Stimulated activated effector memory CD8-positive, alpha-beta T cell treated with anti-CD3 and anti-CD28 coated beads, Interleukin-12 subunit alpha, Interleukin-12 subunit beta, amount 100 ng/mL, for 72 hours (primary cell): ENCODE measurements around the gene POMGNT2.

Source experiments
- ATAC-seq: fragments of 150-1000 bp; cut with Tn5 transposase; 2 replicates; pipeline ENCODE4 v1.10.0; 2021
- DNase-seq, 2 donors: peaks; one replicate each; pipeline ENCODE4 v3.0.0; 2021 to 2022; ENCODE audit warnings: low spot score in 2 of 2
- H3K27ac Mint-ChIP-seq: one replicate; pipeline ENCODE4 v1.8.0; 2022; ENCODE audit warnings: mild to moderate bottlenecking, mixed read lengths
- H3K36me3 Mint-ChIP-seq: one replicate; pipeline ENCODE4 v1.8.0; 2022; ENCODE audit warnings: mild to moderate bottlenecking, mixed read lengths
- H3K4me1 Mint-ChIP-seq: one replicate; pipeline ENCODE4 v1.8.0; 2022; ENCODE audit warnings: mixed read lengths
- H3K4me3 Mint-ChIP-seq: one replicate; pipeline ENCODE4 v1.8.0; 2022; ENCODE audit warnings: mild to moderate bottlenecking, mixed read lengths
- H3K9me3 Mint-ChIP-seq: one replicate; pipeline ENCODE4 v1.8.0; 2022; ENCODE audit warnings: mixed read lengths

Gene POMGNT2

GRCh38 chr3:43120937-43121336, 15.1 kb upstream of the POMGNT2 start:
- Mint-ChIP-seq H3K9me3 (peaks cover 9% of the 10 kb centered on the region), H3K27ac (no peak overlapping the region), H3K4me1 (no peaks in the 10 kb centered on the region), H3K4me3 (no peak overlapping the region), H3K36me3 (no peaks in the 10 kb centered on the region)
- DNase-seq (no peak), ATAC-seq (peak; percentile 34)

- no peaks in the 10 kb centered on the region for H3K4me1 Mint-ChIP-seq
- DNase-seq: no peak
- ATAC-seq: no peak
- H3K4me3 Mint-ChIP-seq: no peak overlapping the region
- no peak overlapping the region for H3K27ac Mint-ChIP-seq
- H3K36me3 Mint-ChIP-seq: no peaks in the 10 kb centered on the region
- no peaks in the 10 kb centered on the region for H3K9me3 Mint-ChIP-seq
Measured at GRCh38 chr3:43117257-43117656, 11.4 kb upstream of the POMGNT2 start.

- H3K36me3 Mint-ChIP-seq: no peaks in the 10 kb centered on the region
- no peaks in the 10 kb centered on the region for H3K9me3 Mint-ChIP-seq
- H3K4me1 Mint-ChIP-seq: no peaks in the 10 kb centered on the region
- DNase-seq: no peak
- ATAC-seq: no peak
- H3K27ac Mint-ChIP-seq: no peak overlapping the region
- H3K4me3 Mint-ChIP-seq: no peak overlapping the region
Measured at GRCh38 chr3:43113671-43114070, 7.8 kb upstream of the POMGNT2 start.

GRCh38 chr3:43106293-43106628, 382 bp upstream of the POMGNT2 start:
- Mint-ChIP-seq H3K9me3 (no peaks in the 10 kb centered on the region), H3K27ac (peak overlapping the region; percentile 45)

GRCh38 chr3:43104660-43105595, 951 bp downstream of the POMGNT2 start:
- H3K27ac Mint-ChIP-seq: no peak overlapping the region
- ATAC-seq: peak; percentile 33
- H3K4me1 Mint-ChIP-seq: peaks cover 17% of the 10 kb centered on the region
- DNase-seq: no peak
- H3K4me3 Mint-ChIP-seq: peak overlapping the region; percentile 61
- H3K36me3 Mint-ChIP-seq: no peaks in the 10 kb centered on the region
- no peaks in the 10 kb centered on the region for H3K9me3 Mint-ChIP-seq

More at GRCh38 chr3:43106293-43106628, 382 bp upstream of the POMGNT2 start:
- DNase-seq (no peak), ATAC-seq (no peak)
- no peaks in the 10 kb centered on the region for H3K36me3 Mint-ChIP-seq
- peak overlapping the region; percentile 61 for H3K4me3 Mint-ChIP-seq
- H3K4me1 Mint-ChIP-seq: peaks cover 17% of the 10 kb centered on the region

GRCh38 chr3:43104039-43104438, 1.8 kb downstream of the POMGNT2 start:
- Mint-ChIP-seq H3K9me3 (no peaks in the 10 kb centered on the region), H3K4me3 (no peak overlapping the region), H3K27ac (no peak overlapping the region), H3K36me3 (no peaks in the 10 kb centered on the region), H3K4me1 (peaks cover 20% of the 10 kb centered on the region)
- DNase-seq (no peak), ATAC-seq (no peak)

GRCh38 chr3:43102773-43103480, 3.0 kb downstream of the POMGNT2 start:
- Mint-ChIP-seq H3K4me3 (no peak overlapping the region), H3K9me3 (no peaks in the 10 kb centered on the region), H3K27ac (peak overlapping the region; percentile 48), H3K36me3 (no peaks in the 10 kb centered on the region), H3K4me1 (peaks cover 22% of the 10 kb centered on the region)
- ATAC-seq (no peak), DNase-seq (peak in 1 of 2 donors; percentile 39)

- no peak for DNase-seq
- no peak for ATAC-seq
- peaks cover 16% of the 10 kb centered on the region for H3K4me1 Mint-ChIP-seq
- no peak overlapping the region for H3K4me3 Mint-ChIP-seq
- no peaks in the 10 kb centered on the region for H3K9me3 Mint-ChIP-seq
- H3K27ac Mint-ChIP-seq: no peak overlapping the region
- H3K36me3 Mint-ChIP-seq: no peaks in the 10 kb centered on the region
Measured at GRCh38 chr3:43098761-43099160, 7.1 kb downstream of the POMGNT2 start.

- DNase-seq (no peak), ATAC-seq (no peak)
- H3K36me3 Mint-ChIP-seq: no peaks in the 10 kb centered on the region
- peaks cover 11% of the 10 kb centered on the region for H3K4me1 Mint-ChIP-seq
- H3K27ac Mint-ChIP-seq: no peak overlapping the region
- H3K4me3 Mint-ChIP-seq: no peak overlapping the region
- H3K9me3 Mint-ChIP-seq: no peaks in the 10 kb centered on the region
Measured at GRCh38 chr3:43097400-43098080, 8.3 kb downstream of the POMGNT2 start.

GRCh38 chr3:43096761-43097160, 9.1 kb downstream of the POMGNT2 start:
- Mint-ChIP-seq H3K27ac (no peak overlapping the region), H3K4me3 (no peak overlapping the region), H3K4me1 (peaks cover 11% of the 10 kb centered on the region), H3K9me3 (no peaks in the 10 kb centered on the region), H3K36me3 (no peaks in the 10 kb centered on the region)
- no peak for ATAC-seq
- no peak for DNase-seq

GRCh38 chr3:43095370-43095769, 10.5 kb downstream of the POMGNT2 start:
- DNase-seq (no peak), ATAC-seq (no peak)
- Mint-ChIP-seq H3K4me3 (no peak overlapping the region), H3K9me3 (no peaks in the 10 kb centered on the region), H3K27ac (no peak overlapping the region), H3K36me3 (no peaks in the 10 kb centered on the region), H3K4me1 (peaks cover 11% of the 10 kb centered on the region)

- ATAC-seq: no peak
- H3K27ac Mint-ChIP-seq: no peak overlapping the region
- H3K4me3 Mint-ChIP-seq: no peak overlapping the region
- H3K9me3 Mint-ChIP-seq: no peaks in the 10 kb centered on the region
- no peaks in the 10 kb centered on the region for H3K36me3 Mint-ChIP-seq
- DNase-seq: no peak
- H3K4me1 Mint-ChIP-seq: peaks cover 11% of the 10 kb centered on the region
Measured at GRCh38 chr3:43094851-43095250, 11.0 kb downstream of the POMGNT2 start.

GRCh38 chr3:43094381-43094780, 11.5 kb downstream of the POMGNT2 start:
- no peak for ATAC-seq
- peaks cover 11% of the 10 kb centered on the region for H3K4me1 Mint-ChIP-seq
- no peak overlapping the region for H3K4me3 Mint-ChIP-seq
- H3K27ac Mint-ChIP-seq: no peak overlapping the region
- H3K36me3 Mint-ChIP-seq: no peaks in the 10 kb centered on the region
- no peaks in the 10 kb centered on the region for H3K9me3 Mint-ChIP-seq
- DNase-seq: no peak

- H3K36me3 Mint-ChIP-seq: no peaks in the 10 kb centered on the region
- ATAC-seq (no peak), DNase-seq (no peak)
- H3K4me3 Mint-ChIP-seq: no peak overlapping the region
- no peak overlapping the region for H3K27ac Mint-ChIP-seq
- peaks cover 7% of the 10 kb centered on the region for H3K4me1 Mint-ChIP-seq
- H3K9me3 Mint-ChIP-seq: no peaks in the 10 kb centered on the region
Measured at GRCh38 chr3:43093974-43094373, 11.9 kb downstream of the POMGNT2 start.

GRCh38 chr3:43093006-43093405, 12.9 kb downstream of the POMGNT2 start:
- DNase-seq (no peak), ATAC-seq (no peak)
- H3K4me1 Mint-ChIP-seq: peaks cover 5% of the 10 kb centered on the region
- H3K27ac Mint-ChIP-seq: no peak overlapping the region
- no peak overlapping the region for H3K4me3 Mint-ChIP-seq
- H3K36me3 Mint-ChIP-seq: no peaks in the 10 kb centered on the region
- H3K9me3 Mint-ChIP-seq: no peaks in the 10 kb centered on the region
